ENCODE data around the gene PCDHA5. TPM values are rescaled to one million over a fixed set of nuclear protein-coding genes. Genes with fewer than 3 reads are reported as not detected.

PCDHA5 gene
- total and polyA plus RNA-seq, 2 donors (not counting 1 experiment from before 2014, with no cell fraction given), result not detected

GRCh38 chr5:140857177-140857986, 36.0 kb downstream of the PCDHA5 start:
- H3K4me3 Mint-ChIP-seq, result no peak overlapping the region
- Histone ChIP-seq H3K79me2 (ENCODE audit: control insufficient read depth, insufficient read depth, low read length) (no peaks in the 10 kb centered on the region), H3K4me1 (ENCODE audit: control insufficient read depth in 2 of 2, insufficient read depth in 2 of 2, low read length in 2 of 2) (no peaks in the 10 kb centered on the region), H3K9me3 (ENCODE audit: control extremely low read depth in 1 of 3, control insufficient read depth in 2 of 3, insufficient read depth in 1 of 3, low read length in 2 of 3) (peaks cover 1 to 37% (median 9%) of the 10 kb centered on the region in 3 donors), H3K27ac (ENCODE audit: low read length in 2 of 2) (no peak overlapping the region), H4K20me1 (ENCODE audit: control insufficient read depth, insufficient read depth, low read length, poor library complexity, severe bottlenecking) (no peaks in the 10 kb centered on the region), H3K4me3 (ENCODE audit: control extremely low read depth in 1 of 5, extremely low read depth in 1 of 5, insufficient read depth in 1 of 5, low read depth in 2 of 5, low read length in 4 of 5) (no peak overlapping the region), H3K9ac (ENCODE audit: low read length) (no peak overlapping the region), H3K4me2 (replicated peaks; ENCODE audit: low read depth, low read length, poor library complexity, severe bottlenecking) (no peak overlapping the region), H3K36me3 (replicated peaks in 1 of 2; ENCODE audit: control extremely low read depth in 1 of 2, control insufficient read depth in 1 of 2, extremely low read depth in 1 of 2, insufficient read depth in 2 of 2, low read length in 1 of 2) (no peaks in the 10 kb centered on the region), H2AFZ (ENCODE audit: insufficient read depth, low read depth, low read length, poor library complexity, severe bottlenecking) (no peak overlapping the region), H3K27me3 (replicated peaks in 1 of 4; ENCODE audit: control extremely low read depth in 1 of 4, control insufficient read depth in 3 of 4, insufficient read depth in 4 of 4, low read length in 3 of 4) (peaks cover 0 to 12% (median 5%) of the 10 kb centered on the region in 4 experiments)
- no peak overlapping the region for H3K27ac Mint-ChIP-seq
- ChIA-PET CTCF (no interaction called here), POLR2A (no interaction called here)
- no peaks in the 10 kb centered on the region for H3K4me1 Mint-ChIP-seq
- H3K9me3 Mint-ChIP-seq (ENCODE audit: insufficient read depth), result no peaks in the 10 kb centered on the region
- peaks cover 8% of the 10 kb centered on the region for H3K27me3 Mint-ChIP-seq
- 64% methylated on average over 94 of the region's 94 CpGs for WGBS (ENCODE audit: insufficient coverage)
- DNase-seq (no peak), ATAC-seq (ENCODE audit: low read depth) (no peak)
- intact Hi-C loops (cut with micrococcal nuclease), result no loop called here
- TF ChIP-seq CTCF (IDR thresholded peaks at IDR 0.05), result no peak
- no peak for TF ChIP-seq EZH2 (IDR thresholded peaks at IDR 0.05; ENCODE audit: borderline replicate concordance, insufficient read depth, low read depth, low read length, poor library complexity, severe bottlenecking)

GRCh38 chr5:140857987-140858240, 36.5 kb downstream of the PCDHA5 start:
- WGBS (ENCODE audit: insufficient coverage), result 67% methylated on average over 22 of the region's 22 CpGs
- Mint-ChIP-seq H3K27ac (no peak overlapping the region), H3K9me3 (ENCODE audit: insufficient read depth) (no peaks in the 10 kb centered on the region), H3K4me1 (no peaks in the 10 kb centered on the region), H3K27me3 (peaks cover 8% of the 10 kb centered on the region), H3K4me3 (no peak overlapping the region)
- ChIA-PET POLR2A (no interaction called here), CTCF (no interaction called here)
- peaks cover 1 to 42% (median 9%) of the 10 kb centered on the region in 3 donors for H3K9me3 ChIP-seq (ENCODE audit: control extremely low read depth in 1 of 3, control insufficient read depth in 2 of 3, insufficient read depth in 1 of 3, low read length in 2 of 3)
- H3K4me1 ChIP-seq (ENCODE audit: control insufficient read depth in 2 of 2, insufficient read depth in 2 of 2, low read length in 2 of 2), result no peaks in the 10 kb centered on the region
- no peaks in the 10 kb centered on the region for H3K36me3 ChIP-seq (replicated peaks in 1 of 2; ENCODE audit: control extremely low read depth in 1 of 2, control insufficient read depth in 1 of 2, extremely low read depth in 1 of 2, insufficient read depth in 2 of 2, low read length in 1 of 2)
- no peak overlapping the region for H3K4me2 ChIP-seq (replicated peaks; ENCODE audit: low read depth, low read length, poor library complexity, severe bottlenecking)
- no peak overlapping the region for H2AFZ ChIP-seq (ENCODE audit: insufficient read depth, low read depth, low read length, poor library complexity, severe bottlenecking)
- H3K27me3 ChIP-seq (replicated peaks in 1 of 4; ENCODE audit: control extremely low read depth in 1 of 4, control insufficient read depth in 3 of 4, insufficient read depth in 4 of 4, low read length in 3 of 4), result peaks cover 0 to 11% (median 4%) of the 10 kb centered on the region in 4 experiments
- H4K20me1 ChIP-seq (ENCODE audit: control insufficient read depth, insufficient read depth, low read length, poor library complexity, severe bottlenecking), result no peaks in the 10 kb centered on the region
- no peak for TF ChIP-seq CTCF (IDR thresholded peaks at IDR 0.05)
- no peak for TF ChIP-seq EZH2 (IDR thresholded peaks at IDR 0.05; ENCODE audit: borderline replicate concordance, insufficient read depth, low read depth, low read length, poor library complexity, severe bottlenecking)
- H3K4me3 ChIP-seq (ENCODE audit: control extremely low read depth in 1 of 5, extremely low read depth in 1 of 5, insufficient read depth in 1 of 5, low read depth in 2 of 5, low read length in 4 of 5), result no peak overlapping the region
- H3K27ac ChIP-seq (ENCODE audit: low read length in 2 of 2), result no peak overlapping the region
- no peaks in the 10 kb centered on the region for H3K79me2 ChIP-seq (ENCODE audit: control insufficient read depth, insufficient read depth, low read length)
- no peak overlapping the region for H3K9ac ChIP-seq (ENCODE audit: low read length)
- ATAC-seq (ENCODE audit: low read depth), result no peak
- DNase-seq, result no peak
- intact Hi-C loops (cut with micrococcal nuclease), result no loop called here
